ENCODE results near the gene NEK2. TPM values are rescaled to one million over a fixed set of nuclear protein-coding genes. Genes with fewer than 3 reads are reported as not detected.

Gene NEK2
- total RNA-seq, 1 experiment from 2014 or later, result 60.5 TPM

- no peaks in the 10 kb centered on the region for H3K27me3 ChIP-seq (ENCODE audit: insufficient read depth, low read depth)
- H3K27ac ChIP-seq, result peak overlapping the region; percentile 95; the same call in 1 of the 2 replicates
- BruUV-seq (replicated peaks), result no TSS peak
- TF ChIP-seq CTCF (conservative IDR thresholded peaks at IDR 0.05) (no peak), EZH2 (IDR thresholded peaks at IDR 0.05; ENCODE audit: low read depth) (no peak)
- H2AFZ ChIP-seq, result no peak overlapping the region
- no peaks in the 10 kb centered on the region for H3K79me2 ChIP-seq (ENCODE audit: low read depth)
- H3K9me2 ChIP-seq (ENCODE audit: insufficient read depth), result no peaks in the 10 kb centered on the region
- no peaks in the 10 kb centered on the region for H4K20me1 ChIP-seq (ENCODE audit: insufficient read depth)
- H3K9me3 ChIP-seq (ENCODE audit: insufficient read depth, low read depth), result no peaks in the 10 kb centered on the region
- CTCF ChIA-PET, result interaction anchor here (1.1 kb wide), 1 partner anchor 21 kb away, joined by 3 read pairs; no protein-coding TSS in a partner anchor
- H3F3A ChIP-seq (ENCODE audit: insufficient read depth, low read depth), result peaks cover 85% of the 10 kb centered on the region
- DNase-seq, result no peak
- POLR2A ChIA-PET (ENCODE audit: unreplicated experiment), result no interaction called here
- no peak overlapping the region for H3K4me3 ChIP-seq
- peaks cover 97% of the 10 kb centered on the region for H3K4me1 ChIP-seq (replicated peaks; ENCODE audit: insufficient read depth)
- H3K4me2 ChIP-seq, result peak overlapping the region; percentile 71; the same call in 1 of the 2 replicates
- intact Hi-C loops (cut with micrococcal nuclease; ENCODE audit: unreplicated experiment), result no loop called here
- no peaks in the 10 kb centered on the region for H3K36me3 ChIP-seq (ENCODE audit: low read depth)
Observed at GRCh38 chr1:211641044-211641800, 34.2 kb downstream of the NEK2 start.

GRCh38 chr1:211640301-211640630 is 35.2 kb downstream of the NEK2 start:
- no TSS peak for BruUV-seq (replicated peaks)
- H3K4me2 ChIP-seq, result peak overlapping the region; percentile 71
- H3K36me3 ChIP-seq (ENCODE audit: low read depth), result no peaks in the 10 kb centered on the region
- peak overlapping the region; percentile 42; the same call in 1 of the 2 replicates for H3K4me3 ChIP-seq
- peak overlapping the region; percentile 95 for H3K27ac ChIP-seq
- TF ChIP-seq EZH2 (IDR thresholded peaks at IDR 0.05; ENCODE audit: low read depth), result no peak
- no peak for TF ChIP-seq CTCF (conservative IDR thresholded peaks at IDR 0.05)
- H4K20me1 ChIP-seq (ENCODE audit: insufficient read depth), result no peaks in the 10 kb centered on the region
- no peaks in the 10 kb centered on the region for H3K9me2 ChIP-seq (ENCODE audit: insufficient read depth)
- H3K9me3 ChIP-seq (ENCODE audit: insufficient read depth, low read depth), result no peaks in the 10 kb centered on the region
- peaks cover 87% of the 10 kb centered on the region for H3F3A ChIP-seq (ENCODE audit: insufficient read depth, low read depth)
- intact Hi-C loops (cut with micrococcal nuclease; ENCODE audit: unreplicated experiment), result no loop called here
- peaks cover 95% of the 10 kb centered on the region for H3K4me1 ChIP-seq (replicated peaks; ENCODE audit: insufficient read depth)
- POLR2A ChIA-PET (ENCODE audit: unreplicated experiment), result interaction anchor here (0.6 kb wide), 2 partner anchors 61 to 1987 kb away, joined by 4 to 7 read pairs; no protein-coding TSS in a partner anchor
- no peaks in the 10 kb centered on the region for H3K27me3 ChIP-seq (ENCODE audit: insufficient read depth, low read depth)
- H2AFZ ChIP-seq, result peak overlapping the region; percentile 40
- DNase-seq, result no peak
- no peaks in the 10 kb centered on the region for H3K79me2 ChIP-seq (ENCODE audit: low read depth)
- CTCF ChIA-PET, result interaction anchor here (0.7 to 1.1 kb wide), 2 partner anchors 20 to 31 kb away, joined by 3 read pairs; no protein-coding TSS in a partner anchor

GRCh38 chr1:211639475-211640300 is 35.7 kb downstream of the NEK2 start:
- peak overlapping the region; percentile 40 for H2AFZ ChIP-seq
- DNase-seq, result peak; percentile 34 to 89
- H3K4me2 ChIP-seq, result peak overlapping the region; percentile 71
- no peaks in the 10 kb centered on the region for H4K20me1 ChIP-seq (ENCODE audit: insufficient read depth)
- TF ChIP-seq CTCF (conservative IDR thresholded peaks at IDR 0.05) (no peak), EZH2 (IDR thresholded peaks at IDR 0.05; ENCODE audit: low read depth) (no peak)
- H3K9me3 ChIP-seq (ENCODE audit: insufficient read depth, low read depth), result no peaks in the 10 kb centered on the region
- H3K4me3 ChIP-seq, result peak overlapping the region; percentile 42; the same call in 1 of the 2 replicates
- peaks cover 89% of the 10 kb centered on the region for H3K4me1 ChIP-seq (replicated peaks; ENCODE audit: insufficient read depth)
- H3K27ac ChIP-seq, result peak overlapping the region; percentile 95
- no peaks in the 10 kb centered on the region for H3K27me3 ChIP-seq (ENCODE audit: insufficient read depth, low read depth)
- ChIA-PET POLR2A (ENCODE audit: unreplicated experiment) (interaction anchor here (0.6 kb wide), 2 partner anchors 60 to 1986 kb away, joined by 4 to 7 read pairs; no protein-coding TSS in a partner anchor), CTCF (interaction anchor here (0.7 to 1.1 kb wide), 2 partner anchors 20 to 30 kb away, joined by 3 read pairs; no protein-coding TSS in a partner anchor)
- H3K36me3 ChIP-seq (ENCODE audit: low read depth), result no peaks in the 10 kb centered on the region
- TSS peak; percentile 53 for BruUV-seq (replicated peaks)
- intact Hi-C loops (cut with micrococcal nuclease; ENCODE audit: unreplicated experiment), result loop anchor here (2.0 kb wide), 1 partner anchor 61 kb away; the partner anchor contains the start of gene SLC30A1
- H3F3A ChIP-seq (ENCODE audit: insufficient read depth, low read depth), result peaks cover 81% of the 10 kb centered on the region
- no peaks in the 10 kb centered on the region for H3K79me2 ChIP-seq (ENCODE audit: low read depth)
- no peaks in the 10 kb centered on the region for H3K9me2 ChIP-seq (ENCODE audit: insufficient read depth)

All from PC-9 (cell line).